CD14-positive monocyte (primary cell): ENCODE measurements around the gene SPAST. TPM values are rescaled to one million over a fixed set of nuclear protein-coding genes. Genes with fewer than 3 reads are reported as not detected.

Experiments
- DNase-seq, 3 donors: peaks; one replicate each; pipeline ENCODE4 v3.0.0-alpha.2; 2011 to 2022
- H2AFZ ChIP-seq: 2 replicates; pipeline ENCODE4 v1.6.0; 2012; ENCODE audit warnings: mild to moderate bottlenecking, low read depth, low read length, inconsistent platforms; ENCODE audit not compliant: insufficient read depth, poor library complexity, severe bottlenecking
- H3K27ac ChIP-seq, 2 donors: 1 replicate in 1 of 2; 2 replicates in 1 of 2; pipeline ENCODE4 v1.5.1; 2012 to 2013; ENCODE audit warnings: low read length in 2 of 2, control low read depth in 1 of 2, inconsistent platforms in 1 of 2, low read depth in 1 of 2, mild to moderate bottlenecking in 1 of 2
- H3K27me3 ChIP-seq, 2 donors: one replicate each; pipeline versions ENCODE4 v1.6.0 to v1.6.1; 2011 to 2013; ENCODE audit warnings: low read length in 2 of 2; ENCODE audit not compliant: control insufficient read depth in 2 of 2, insufficient read depth in 2 of 2
- H3K36me3 ChIP-seq, 2 donors: replicated peaks in 1 of 2; 1 replicate in 1 of 2; 2 replicates in 1 of 2; pipeline versions ENCODE4 v1.5.1 to v1.6.1; 2012 to 2013; ENCODE audit warnings: low read length in 2 of 2, control low read depth in 1 of 2, inconsistent platforms in 1 of 2, mild to moderate bottlenecking in 1 of 2; ENCODE audit not compliant: insufficient read depth in 2 of 2, control insufficient read depth in 1 of 2
- H3K4me1 ChIP-seq, 2 donors: 1 replicate in 1 of 2; 2 replicates in 1 of 2; pipeline versions ENCODE4 v1.5.1 to v1.6.1; 2012 to 2013; ENCODE audit warnings: low read length in 2 of 2, control low read depth in 1 of 2, inconsistent platforms in 1 of 2, mild to moderate bottlenecking in 1 of 2, moderate library complexity in 1 of 2; ENCODE audit not compliant: insufficient read depth in 2 of 2, control insufficient read depth in 1 of 2
- H3K4me2 ChIP-seq: replicated peaks from 2 replicates; pipeline ENCODE3; 2012; ENCODE audit warnings: low read length, moderate library complexity, mild to moderate bottlenecking; ENCODE audit not compliant: poor library complexity, severe bottlenecking; ENCODE audit errors: extremely low read depth
- H3K4me3 ChIP-seq, 3 experiments: fragments of 200-600 bp in 1 of 3; sonication (generic) in 1 of 3; replicated peaks in 1 of 3; 1 replicate in 2 of 3; 2 replicates in 1 of 3; pipeline ENCODE4 v1.5.1; 2011 to 2013; ENCODE audit warnings: low read length in 3 of 3, mild to moderate bottlenecking in 3 of 3, control low read depth in 2 of 3, low read depth in 2 of 3, inconsistent platforms in 1 of 3, moderate library complexity in 1 of 3
- H3K79me2 ChIP-seq: 2 replicates; pipeline ENCODE4 v1.6.0; 2012; ENCODE audit warnings: mild to moderate bottlenecking, control low read depth, inconsistent platforms, low read length, moderate library complexity; ENCODE audit not compliant: insufficient read depth
- H3K9ac ChIP-seq: 2 replicates; pipeline ENCODE4 v1.6.0; 2017; ENCODE audit warnings: low read length, mild to moderate bottlenecking; ENCODE audit not compliant: insufficient read depth, poor library complexity, severe bottlenecking
- H3K9me3 ChIP-seq, 2 donors: replicated peaks in 1 of 2; 1 replicate in 1 of 2; 2 replicates in 1 of 2; pipeline versions ENCODE4 v1.5.1 to v1.6.1; 2012 to 2013; ENCODE audit warnings: low read length in 2 of 2, control low read depth in 1 of 2; ENCODE audit not compliant: control insufficient read depth in 1 of 2, insufficient read depth in 1 of 2
- H4K20me1 ChIP-seq: 2 replicates; pipeline ENCODE4 v1.6.0; 2012; ENCODE audit warnings: mild to moderate bottlenecking, low read length, control low read depth, moderate library complexity; ENCODE audit not compliant: insufficient read depth
- H3K27ac Mint-ChIP-seq, 7 donors: one replicate each; pipeline ENCODE4 v1.8.0; 2020; ENCODE audit warnings: mild to moderate bottlenecking in 7 of 7, mixed read lengths in 7 of 7, moderate library complexity in 6 of 7, inconsistent platforms in 2 of 7
- H3K27me3 Mint-ChIP-seq, 3 donors: one replicate each; pipeline ENCODE4 v1.8.0; 2021 to 2022; ENCODE audit warnings: low read depth in 3 of 3, mild to moderate bottlenecking in 3 of 3, mixed read lengths in 3 of 3, moderate library complexity in 3 of 3, inconsistent platforms in 1 of 3
- H3K36me3 Mint-ChIP-seq, 2 donors: one replicate each; pipeline ENCODE4 v1.8.0; 2020; ENCODE audit warnings: mixed read lengths in 2 of 2, inconsistent platforms in 1 of 2, mild to moderate bottlenecking in 1 of 2
- H3K4me1 Mint-ChIP-seq: one replicate; pipeline ENCODE4 v1.8.0; 2020; ENCODE audit warnings: mild to moderate bottlenecking, mixed read lengths
- H3K4me3 Mint-ChIP-seq, 2 donors: one replicate each; pipeline ENCODE4 v1.8.0; 2020; ENCODE audit warnings: mild to moderate bottlenecking in 2 of 2, mixed read lengths in 2 of 2, moderate library complexity in 1 of 2
- H3K9me3 Mint-ChIP-seq, 7 donors: one replicate each; pipeline ENCODE4 v1.8.0; 2020 to 2022; ENCODE audit warnings: mixed read lengths in 7 of 7, mild to moderate bottlenecking in 6 of 7, moderate library complexity in 6 of 7, inconsistent platforms in 2 of 7
- WGBS: methylation state at CpG from one replicate; pipeline ENCODE4 v1.1.5; 2013; ENCODE audit warnings: missing lambda C conversion rate; ENCODE audit not compliant: insufficient coverage; 5-methylcytosine and 5-hydroxymethylcytosine counted together
- intact Hi-C, 2 donors: fragments of 100-400 bp; cut with micrococcal nuclease; formaldehyde crosslinking; loops; one replicate each; pipeline versions ENCODE4 v1.15.0 to v1.15.1; 2023
- polyA plus RNA-seq, 3 donors: library from polyadenylated mRNA; depleted of rRNA in 1 of 3; unstranded in 2 of 3; stranded (reverse) in 1 of 3; fragments of 300-500 nt in 2 of 3; fragments of >200 nt in 1 of 3; fragmentation: Illumina TruSeq in 2 of 3; gene quantifications; 1 replicate in 2 of 3; 2 replicates in 1 of 3; pipeline ENCODE4 v1.2.3, GENCODE V29; 2012 to 2021
- TF ChIP-seq, protein P1 (sequence below): fragments of 200-600 bp; IDR thresholded peaks from one replicate; pipeline ENCODE4 v1.8.0; 2022; ENCODE audit warnings: antibody characterized with exemption, mild to moderate bottlenecking

The SPAST gene
- polyA plus RNA-seq, 3 donors, result 10.4 to 17.4 (median 14.0) TPM

DNA sequence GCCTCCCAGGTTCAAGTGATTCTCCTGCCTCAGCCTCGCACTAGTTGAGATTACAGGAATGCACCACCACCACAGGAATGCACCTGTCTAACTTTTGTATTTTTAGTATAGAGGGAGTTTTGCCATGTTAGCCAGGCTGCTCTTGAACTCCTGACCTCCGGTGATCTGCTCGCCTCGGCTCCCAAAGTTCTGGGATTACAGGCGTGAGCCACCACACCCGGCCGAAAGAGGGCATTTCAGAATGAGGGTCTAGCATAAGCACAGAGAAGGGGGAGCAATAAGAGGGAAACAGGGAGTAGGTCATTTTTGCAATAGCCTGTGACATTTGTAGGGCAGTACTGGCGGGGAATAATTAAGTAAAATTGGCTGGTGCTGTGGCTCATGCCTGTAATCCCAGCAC is 1.9 kb upstream of the SPAST start:
- Mint-ChIP-seq H3K36me3 (peaks cover 5 to 6% of the 10 kb centered on the region in 2 donors), H3K9me3 (peaks cover 0 to 3% (median 0%) of the 10 kb centered on the region in 7 donors), H3K4me1 (peaks cover 22% of the 10 kb centered on the region), H3K4me3 (no peak overlapping the region), H3K27me3 (peaks cover 0 to 4% (median 0%) of the 10 kb centered on the region in 3 donors), H3K27ac (no peak overlapping the region)
- Histone ChIP-seq H3K79me2 (peaks cover 22% of the 10 kb centered on the region), H3K4me1 (peaks cover 25 to 29% of the 10 kb centered on the region in 2 donors), H3K9ac (no peak overlapping the region), H4K20me1 (peaks cover 18% of the 10 kb centered on the region), H3K4me2 (no peak overlapping the region), H3K36me3 (peaks cover 0 to 6% of the 10 kb centered on the region in 2 donors), H3K9me3 (no peaks in the 10 kb centered on the region), H3K27ac (no peak overlapping the region), H2AFZ (no peak overlapping the region), H3K4me3 (no peak overlapping the region), H3K27me3 (no peaks in the 10 kb centered on the region)
- intact Hi-C loops, result loop anchor here (5.0 to 10.0 kb wide), 3 partner anchors 54 to 73 kb away; no protein-coding TSS in a partner anchor
- TF ChIP-seq, protein P1, sequence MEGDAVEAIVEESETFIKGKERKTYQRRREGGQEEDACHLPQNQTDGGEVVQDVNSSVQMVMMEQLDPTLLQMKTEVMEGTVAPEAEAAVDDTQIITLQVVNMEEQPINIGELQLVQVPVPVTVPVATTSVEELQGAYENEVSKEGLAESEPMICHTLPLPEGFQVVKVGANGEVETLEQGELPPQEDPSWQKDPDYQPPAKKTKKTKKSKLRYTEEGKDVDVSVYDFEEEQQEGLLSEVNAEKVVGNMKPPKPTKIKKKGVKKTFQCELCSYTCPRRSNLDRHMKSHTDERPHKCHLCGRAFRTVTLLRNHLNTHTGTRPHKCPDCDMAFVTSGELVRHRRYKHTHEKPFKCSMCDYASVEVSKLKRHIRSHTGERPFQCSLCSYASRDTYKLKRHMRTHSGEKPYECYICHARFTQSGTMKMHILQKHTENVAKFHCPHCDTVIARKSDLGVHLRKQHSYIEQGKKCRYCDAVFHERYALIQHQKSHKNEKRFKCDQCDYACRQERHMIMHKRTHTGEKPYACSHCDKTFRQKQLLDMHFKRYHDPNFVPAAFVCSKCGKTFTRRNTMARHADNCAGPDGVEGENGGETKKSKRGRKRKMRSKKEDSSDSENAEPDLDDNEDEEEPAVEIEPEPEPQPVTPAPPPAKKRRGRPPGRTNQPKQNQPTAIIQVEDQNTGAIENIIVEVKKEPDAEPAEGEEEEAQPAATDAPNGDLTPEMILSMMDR, result no peak
- no peak for DNase-seq
- 100% methylated on average over 7 of the region's 8 CpGs for WGBS

DNA sequence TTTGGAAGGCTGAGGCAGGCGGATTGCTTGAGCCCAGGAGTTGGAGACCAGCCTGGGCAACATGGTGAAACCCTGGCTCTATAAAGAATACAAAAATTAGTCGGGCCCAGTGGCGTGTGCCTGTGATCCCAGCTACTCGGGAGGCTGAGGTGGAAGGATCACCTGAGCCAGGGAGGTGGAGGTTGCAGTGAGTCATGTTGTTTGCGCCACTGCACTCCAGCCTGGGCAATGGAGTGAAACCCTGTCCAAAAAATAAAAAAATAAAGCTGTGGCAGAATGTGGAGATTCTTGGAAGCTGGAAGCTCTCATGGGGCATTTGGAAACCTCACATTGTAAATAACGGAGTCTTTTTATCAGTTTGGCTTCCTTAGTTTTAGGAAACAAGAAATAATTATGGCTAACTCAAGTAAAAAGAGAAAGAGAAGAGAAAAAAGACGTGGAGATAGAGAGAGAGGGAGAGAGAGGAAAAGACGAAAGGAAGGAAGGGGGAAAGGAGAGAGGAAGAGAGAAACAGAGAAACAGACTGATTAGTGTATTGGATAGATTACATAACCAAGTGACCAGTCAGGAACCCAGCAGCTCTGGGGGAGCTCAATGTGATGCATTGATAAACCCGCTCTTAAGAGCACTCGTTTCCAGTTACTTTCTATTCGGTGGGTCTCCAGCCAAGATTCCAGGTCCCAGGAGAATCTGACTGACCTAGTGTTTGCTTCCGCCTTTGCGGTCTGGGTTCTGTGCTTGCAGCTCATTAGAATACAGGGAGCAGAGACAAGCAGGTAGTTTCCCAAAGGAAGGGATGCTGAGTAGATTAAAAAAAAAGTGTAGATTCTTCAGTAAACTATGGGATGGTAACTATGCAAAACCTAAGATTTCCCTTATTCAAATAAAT is 1.1 kb upstream of the SPAST start:
- intact Hi-C loops, result loop anchor here (5.0 to 10.0 kb wide), 3 partner anchors 55 to 73 kb away; no protein-coding TSS in a partner anchor

More for the DNA sequence above, 1.1 kb upstream of the SPAST start:
- Histone ChIP-seq H4K20me1 (peaks cover 25% of the 10 kb centered on the region), H3K4me3 (peak overlapping the region; percentile 89 to 96 (median 96)), H3K27ac (no peak overlapping the region), H3K4me2 (peak overlapping the region; percentile 87), H3K36me3 (peaks cover 0 to 9% of the 10 kb centered on the region in 2 donors), H3K27me3 (no peaks in the 10 kb centered on the region), H3K79me2 (peaks cover 30% of the 10 kb centered on the region), H3K9me3 (no peaks in the 10 kb centered on the region), H3K4me1 (peaks cover 25 to 29% of the 10 kb centered on the region in 2 donors), H2AFZ (peak overlapping the region; percentile 97), H3K9ac (peak overlapping the region; percentile 87)
- TF ChIP-seq, protein P1, result no peak
- 41% methylated on average over 9 of the region's 13 CpGs for WGBS
- peaks cover 26% of the 10 kb centered on the region for H3K4me1 Mint-ChIP-seq
- peak overlapping the region in 6 of 7 donors; percentile 23 to 92 (median 58) for H3K27ac Mint-ChIP-seq
- H3K4me3 Mint-ChIP-seq, result peak overlapping the region; percentile 97 to 98
- peaks cover 0 to 3% (median 0%) of the 10 kb centered on the region in 7 donors for H3K9me3 Mint-ChIP-seq
- peaks cover 5 to 7% of the 10 kb centered on the region in 2 donors for H3K36me3 Mint-ChIP-seq
- H3K27me3 Mint-ChIP-seq, result peaks cover 0 to 4% (median 0%) of the 10 kb centered on the region in 3 donors
- peak; percentile 4 to 52 (median 43) for DNase-seq
